DMS 273 (cell line): ENCODE data around the gene PCDHA9.

Source experiments
- DNase-seq: peaks from one replicate; lab custom pipeline; 2025; ENCODE audit not compliant: unreplicated experiment; lab: John Stamatoyannopoulos, UW

Gene PCDHA9

GRCh38 chr5:140877262-140877581 is 29.0 kb downstream of the PCDHA9 start:
- DNase-seq: no peak

DNA sequence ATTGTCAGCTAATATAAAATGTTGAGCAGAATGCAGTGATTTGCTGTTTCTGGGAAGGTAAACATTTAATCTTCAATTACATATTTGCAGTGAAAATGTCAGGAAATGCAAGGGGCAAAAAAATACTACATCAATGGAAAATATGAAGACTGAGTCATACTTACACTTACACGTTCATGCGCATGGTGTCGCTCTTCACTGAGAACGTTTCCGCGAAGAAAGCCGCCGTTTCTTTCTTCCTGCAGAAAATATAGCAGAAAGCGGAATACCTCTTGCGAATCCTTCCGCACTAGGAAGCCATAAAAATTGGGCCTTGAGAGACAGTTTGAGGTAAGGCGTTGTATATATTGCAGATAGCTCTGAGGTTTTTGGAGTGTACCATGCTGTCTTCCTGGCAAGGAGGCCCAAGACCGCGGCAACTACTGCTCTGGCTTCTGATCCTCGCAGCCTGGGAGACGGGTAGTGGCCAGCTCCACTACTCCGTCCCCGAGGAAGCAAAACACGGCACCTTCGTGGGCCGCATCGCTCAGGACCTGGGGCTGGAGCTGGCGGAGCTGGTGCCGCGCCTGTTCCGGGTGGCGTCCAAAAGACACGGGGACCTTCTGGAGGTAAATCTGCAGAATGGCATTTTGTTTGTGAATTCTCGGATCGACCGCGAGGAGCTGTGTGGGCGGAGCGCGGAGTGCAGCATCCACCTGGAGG is 33.9 kb downstream of the PCDHA9 start, which contains the start of gene PCDHA13:
TSS of gene PCDHA13 (plus strand) at position 236 of the 702 bp plus-strand sequence. CDS start at position 381, 145 bp downstream.
- DNase-seq: peak; percentile 76

- peak; percentile 69 for DNase-seq
These were observed 34.4 kb downstream of the PCDHA9 start for GRCh38 chr5:140882591-140882899.

DNA sequence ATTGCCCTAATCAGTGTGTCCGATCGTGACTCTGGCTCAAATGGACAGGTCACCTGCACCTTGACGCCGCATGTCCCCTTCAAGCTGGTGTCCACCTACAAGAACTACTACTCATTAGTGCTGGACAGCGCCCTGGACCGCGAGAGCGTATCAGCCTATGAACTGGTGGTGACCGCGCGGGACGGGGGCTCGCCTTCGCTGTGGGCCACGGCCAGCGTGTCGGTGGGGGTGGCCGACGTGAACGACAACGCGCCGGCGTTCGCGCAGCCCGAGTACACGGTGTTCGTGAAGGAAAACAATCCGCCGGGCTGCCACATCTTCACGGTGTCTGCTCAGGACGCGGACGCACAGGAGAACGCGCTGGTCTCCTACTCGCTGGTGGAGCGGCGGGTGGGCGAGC is 35.2 kb downstream of the PCDHA9 start:
- DNase-seq: no peak

DNA sequence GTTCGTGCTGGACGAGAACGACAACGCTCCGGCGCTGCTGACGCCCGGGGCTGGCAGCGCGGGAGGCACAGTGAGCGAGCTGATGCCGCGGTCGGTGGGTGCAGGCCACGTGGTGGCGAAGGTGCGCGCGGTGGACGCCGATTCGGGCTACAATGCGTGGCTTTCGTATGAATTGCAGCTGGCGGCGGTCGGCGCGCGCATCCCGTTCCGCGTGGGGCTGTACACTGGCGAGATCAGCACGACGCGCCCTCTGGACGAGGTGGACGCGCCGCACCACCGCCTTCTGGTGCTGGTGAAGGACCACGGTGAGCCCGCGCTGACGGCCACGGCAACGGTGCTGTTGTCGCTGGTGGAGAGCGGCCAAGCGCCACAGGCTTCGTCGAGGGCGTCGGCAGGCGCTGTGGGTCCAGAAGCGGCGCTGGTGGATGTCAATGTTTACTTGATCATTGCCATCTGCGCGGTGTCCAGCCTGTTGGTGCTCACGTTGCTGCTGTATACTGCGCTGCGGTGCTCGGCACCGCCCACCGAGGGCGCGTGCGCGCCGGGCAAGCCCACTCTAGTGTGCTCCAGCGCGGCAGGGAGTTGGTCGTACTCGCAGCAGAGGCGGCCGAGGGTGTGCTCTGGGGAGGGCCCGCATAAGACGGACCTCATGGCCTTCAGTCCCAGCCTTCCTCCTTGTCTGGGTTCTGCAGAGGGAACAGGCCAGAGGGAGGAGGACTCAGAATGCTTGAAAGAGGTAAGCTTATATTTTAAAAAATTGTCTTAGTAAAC is 35.9 kb downstream of the PCDHA9 start:
- no peak for DNase-seq
